HepG2 (cell line): ENCODE measurements around the gene CPT1B. TPM values are rescaled to one million over a fixed set of nuclear protein-coding genes. Genes with fewer than 3 reads are reported as not detected.

Experiments used
- ARID2 ChIP-seq: sonication (generic); formaldehyde crosslinking; IDR thresholded peaks from 2 replicates; pipeline ENCODE4 v1.8.1; 2022; ENCODE audit warnings: mild to moderate bottlenecking, missing genetic modification reagents, borderline replicate concordance
- KDM2A ChIP-seq: sonication (generic); formaldehyde crosslinking; IDR thresholded peaks from 2 replicates; pipeline ENCODE4 v1.4.0; 2020; ENCODE audit warnings: low read depth, missing genetic modification reagents, borderline replicate concordance
- NCOR1 ChIP-seq: fragments of 200-600 bp; sonication (generic); IDR thresholded peaks from 2 replicates; pipeline ENCODE4 v1.7.0; 2017; ENCODE audit warnings: antibody characterized with exemption, low read length, borderline replicate concordance
- PHF5A ChIP-seq: IDR thresholded peaks from one replicate; pipeline ENCODE4 v1.6.1; 2018; ENCODE audit warnings: low read depth, missing genetic modification reagents; ENCODE audit not compliant: unreplicated experiment
- POGZ ChIP-seq: sonication (generic); formaldehyde crosslinking; IDR thresholded peaks from 2 replicates; pipeline ENCODE4 v1.4.0; 2020; ENCODE audit warnings: mild to moderate bottlenecking, missing genetic modification reagents
- SUZ12 ChIP-seq: fragments of 150-350 bp; IDR thresholded peaks from 2 replicates; pipeline ENCODE4 v1.6.1; 2014; ENCODE audit warnings: low read depth, low read length
- ZNF101 ChIP-seq: sonication (generic); formaldehyde crosslinking; IDR thresholded peaks from 2 replicates; pipeline ENCODE4 v1.4.0; 2020; ENCODE audit warnings: mild to moderate bottlenecking, low read depth, missing genetic modification reagents, borderline replicate concordance
- ZNF660 ChIP-seq: sonication (generic); formaldehyde crosslinking; IDR thresholded peaks from 2 replicates; pipeline ENCODE4 v1.5.1; 2020; ENCODE audit warnings: mild to moderate bottlenecking, low read depth, missing genetic modification reagents, borderline replicate concordance
- ZNF772 ChIP-seq: sonication (generic); formaldehyde crosslinking; IDR thresholded peaks from 2 replicates; pipeline ENCODE4 v1.5.0; 2020; ENCODE audit warnings: mild to moderate bottlenecking, missing genetic modification reagents
- ZNF773 ChIP-seq: sonication (generic); formaldehyde crosslinking; IDR thresholded peaks from 2 replicates; pipeline ENCODE4 v1.4.0; 2020; ENCODE audit warnings: missing genetic modification reagents, borderline replicate concordance
- polyA plus RNA-seq, 8 experiments: library from polyadenylated mRNA; depleted of rRNA in 3 of 8; stranded (reverse) in 7 of 8; unstranded in 1 of 8; fragments of >200 nt; fragmentation: Illumina TruSeq in 4 of 8; extraction: Trizol in 4 of 8; gene quantifications; 2 replicates each; pipeline versions ENCODE4 v1.2.1 to v1.2.3, GENCODE V29; 2011 to 2016; ENCODE audit warnings: low read depth in 4 of 8, missing spikeins in 1 of 8, mixed read lengths in 1 of 8; ENCODE audit not compliant: insufficient read depth in 1 of 8
- total RNA-seq, 5 experiments: library from RNA; depleted of rRNA; stranded (reverse); fragments of >200 nt; fragmentation: Illumina TruSeq; extraction: Trizol; gene quantifications; 2 replicates each; pipeline ENCODE4 v1.2.3, GENCODE V29; 2016; ENCODE audit warnings: low read depth in 1 of 5
- TF ChIP-seq, protein P1 (sequence below): sonication (generic); formaldehyde crosslinking; IDR thresholded peaks from 2 replicates; pipeline ENCODE4 v1.5.0; 2020; ENCODE audit warnings: missing genetic modification reagents
- TF ChIP-seq, protein P2 (sequence below): sonication (generic); formaldehyde crosslinking; IDR thresholded peaks from 2 replicates; pipeline ENCODE4 v1.8.1; 2022; ENCODE audit warnings: mild to moderate bottlenecking, missing genetic modification reagents
- TF ChIP-seq, protein P3 (sequence below): sonication (generic); formaldehyde crosslinking; IDR thresholded peaks from 2 replicates; pipeline ENCODE4 v1.8.0; 2022; ENCODE audit warnings: mild to moderate bottlenecking, missing genetic modification reagents, borderline replicate concordance
- TF ChIP-seq, protein P4 (sequence below): sonication (generic); formaldehyde crosslinking; IDR thresholded peaks from 2 replicates; pipeline ENCODE4 v1.4.0; 2020; ENCODE audit warnings: mild to moderate bottlenecking, low read depth, missing genetic modification reagents
- TF ChIP-seq, protein P5 (sequence below): sonication (generic); formaldehyde crosslinking; IDR thresholded peaks from 2 replicates; pipeline ENCODE4 v1.4.0; 2020; ENCODE audit warnings: mild to moderate bottlenecking, missing genetic modification reagents
- TF ChIP-seq, protein P6 (sequence below): sonication (generic); formaldehyde crosslinking; IDR thresholded peaks from 2 replicates; pipeline ENCODE4 v1.9.0; 2021; ENCODE audit warnings: missing genetic modification reagents, borderline replicate concordance

CPT1B gene
- total and polyA plus RNA-seq, 2 of the 13 experiments (the other 11 are each of a cell fraction or from before 2014, with no cell fraction given): 9.2 to 19.5 TPM

DNA sequence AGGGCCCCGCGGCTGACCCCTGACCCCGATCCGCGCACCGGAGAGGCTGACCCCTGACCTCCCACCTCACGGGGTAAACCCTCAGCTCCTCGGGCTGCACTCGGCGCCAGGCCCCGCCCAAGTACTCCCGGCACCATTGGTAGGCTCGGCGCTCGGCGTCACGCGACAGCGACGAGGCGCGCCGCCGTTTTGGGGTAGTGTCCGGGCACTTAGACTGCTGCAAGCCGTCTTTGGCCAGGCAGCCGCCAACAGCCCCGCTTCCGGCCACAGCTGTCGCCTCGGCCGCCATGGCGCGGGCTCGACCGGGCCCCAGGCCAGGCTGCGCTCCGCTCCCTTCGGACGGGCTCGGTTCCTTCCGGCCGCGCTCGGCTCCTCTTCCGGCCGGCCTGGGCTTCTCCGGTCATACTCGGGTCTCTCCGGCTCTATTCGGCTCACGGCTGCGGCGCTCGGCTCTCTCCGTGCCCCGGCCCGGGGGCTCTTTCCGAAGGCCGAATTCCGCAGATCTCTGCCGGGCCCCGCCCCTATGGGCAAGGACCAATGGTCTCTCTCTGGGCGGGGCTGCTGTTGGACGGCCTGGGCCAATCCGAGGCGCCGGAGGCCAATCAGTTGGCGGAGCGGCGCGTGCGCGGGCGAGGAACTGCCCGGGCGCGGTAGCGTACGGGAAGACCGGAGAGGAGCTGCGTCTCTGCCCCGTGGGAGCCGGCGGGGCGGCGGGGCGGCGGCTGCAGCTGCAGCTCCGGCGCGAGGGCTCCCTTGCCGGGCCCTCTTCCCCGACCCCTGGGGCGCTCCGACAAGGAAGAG lies 4.5 kb upstream of the CPT1B start, which contains the start of gene CHKB (continued):
- TF ChIP-seq, protein P1, sequence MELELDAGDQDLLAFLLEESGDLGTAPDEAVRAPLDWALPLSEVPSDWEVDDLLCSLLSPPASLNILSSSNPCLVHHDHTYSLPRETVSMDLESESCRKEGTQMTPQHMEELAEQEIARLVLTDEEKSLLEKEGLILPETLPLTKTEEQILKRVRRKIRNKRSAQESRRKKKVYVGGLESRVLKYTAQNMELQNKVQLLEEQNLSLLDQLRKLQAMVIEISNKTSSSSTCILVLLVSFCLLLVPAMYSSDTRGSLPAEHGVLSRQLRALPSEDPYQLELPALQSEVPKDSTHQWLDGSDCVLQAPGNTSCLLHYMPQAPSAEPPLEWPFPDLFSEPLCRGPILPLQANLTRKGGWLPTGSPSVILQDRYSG: 0 out of 2 replicates have a peak, but pooled peaks have one; percentile 54
- TF ChIP-seq, protein P2, sequence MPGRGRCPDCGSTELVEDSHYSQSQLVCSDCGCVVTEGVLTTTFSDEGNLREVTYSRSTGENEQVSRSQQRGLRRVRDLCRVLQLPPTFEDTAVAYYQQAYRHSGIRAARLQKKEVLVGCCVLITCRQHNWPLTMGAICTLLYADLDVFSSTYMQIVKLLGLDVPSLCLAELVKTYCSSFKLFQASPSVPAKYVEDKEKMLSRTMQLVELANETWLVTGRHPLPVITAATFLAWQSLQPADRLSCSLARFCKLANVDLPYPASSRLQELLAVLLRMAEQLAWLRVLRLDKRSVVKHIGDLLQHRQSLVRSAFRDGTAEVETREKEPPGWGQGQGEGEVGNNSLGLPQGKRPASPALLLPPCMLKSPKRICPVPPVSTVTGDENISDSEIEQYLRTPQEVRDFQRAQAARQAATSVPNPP (CRISPR knock-in tag): no peak
- TF ChIP-seq NCOR1: no peak
- no peak for TF ChIP-seq ZNF660
- TF ChIP-seq, protein P3, sequence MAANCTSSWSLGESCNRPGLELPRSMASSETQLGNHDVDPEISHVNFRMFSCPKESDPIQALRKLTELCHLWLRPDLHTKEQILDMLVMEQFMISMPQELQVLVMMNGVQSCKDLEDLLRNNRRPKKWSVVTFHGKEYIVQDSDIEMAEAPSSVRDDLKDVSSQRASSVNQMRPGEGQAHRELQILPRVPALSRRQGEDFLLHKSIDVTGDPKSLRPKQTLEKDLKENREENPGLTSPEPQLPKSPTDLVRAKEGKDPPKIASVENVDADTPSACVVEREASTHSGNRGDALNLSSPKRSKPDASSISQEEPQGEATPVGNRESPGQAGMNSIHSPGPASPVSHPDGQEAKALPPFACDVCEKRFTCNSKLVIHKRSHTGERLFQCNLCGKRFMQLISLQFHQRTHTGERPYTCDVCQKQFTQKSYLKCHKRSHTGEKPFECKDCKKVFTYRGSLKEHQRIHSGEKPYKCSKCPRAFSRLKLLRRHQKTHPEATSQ (CRISPR knock-in tag): no peak
- TF ChIP-seq, protein P4, sequence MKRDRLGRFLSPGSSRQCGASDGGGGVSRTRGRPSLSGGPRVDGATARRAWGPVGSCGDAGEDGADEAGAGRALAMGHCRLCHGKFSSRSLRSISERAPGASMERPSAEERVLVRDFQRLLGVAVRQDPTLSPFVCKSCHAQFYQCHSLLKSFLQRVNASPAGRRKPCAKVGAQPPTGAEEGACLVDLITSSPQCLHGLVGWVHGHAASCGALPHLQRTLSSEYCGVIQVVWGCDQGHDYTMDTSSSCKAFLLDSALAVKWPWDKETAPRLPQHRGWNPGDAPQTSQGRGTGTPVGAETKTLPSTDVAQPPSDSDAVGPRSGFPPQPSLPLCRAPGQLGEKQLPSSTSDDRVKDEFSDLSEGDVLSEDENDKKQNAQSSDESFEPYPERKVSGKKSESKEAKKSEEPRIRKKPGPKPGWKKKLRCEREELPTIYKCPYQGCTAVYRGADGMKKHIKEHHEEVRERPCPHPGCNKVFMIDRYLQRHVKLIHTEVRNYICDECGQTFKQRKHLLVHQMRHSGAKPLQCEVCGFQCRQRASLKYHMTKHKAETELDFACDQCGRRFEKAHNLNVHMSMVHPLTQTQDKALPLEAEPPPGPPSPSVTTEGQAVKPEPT (CRISPR knock-in tag): no peak; the same call in 1 of the 2 replicates
- no peak for TF ChIP-seq POGZ (CRISPR knock-in tag)
- TF ChIP-seq, protein P5, sequence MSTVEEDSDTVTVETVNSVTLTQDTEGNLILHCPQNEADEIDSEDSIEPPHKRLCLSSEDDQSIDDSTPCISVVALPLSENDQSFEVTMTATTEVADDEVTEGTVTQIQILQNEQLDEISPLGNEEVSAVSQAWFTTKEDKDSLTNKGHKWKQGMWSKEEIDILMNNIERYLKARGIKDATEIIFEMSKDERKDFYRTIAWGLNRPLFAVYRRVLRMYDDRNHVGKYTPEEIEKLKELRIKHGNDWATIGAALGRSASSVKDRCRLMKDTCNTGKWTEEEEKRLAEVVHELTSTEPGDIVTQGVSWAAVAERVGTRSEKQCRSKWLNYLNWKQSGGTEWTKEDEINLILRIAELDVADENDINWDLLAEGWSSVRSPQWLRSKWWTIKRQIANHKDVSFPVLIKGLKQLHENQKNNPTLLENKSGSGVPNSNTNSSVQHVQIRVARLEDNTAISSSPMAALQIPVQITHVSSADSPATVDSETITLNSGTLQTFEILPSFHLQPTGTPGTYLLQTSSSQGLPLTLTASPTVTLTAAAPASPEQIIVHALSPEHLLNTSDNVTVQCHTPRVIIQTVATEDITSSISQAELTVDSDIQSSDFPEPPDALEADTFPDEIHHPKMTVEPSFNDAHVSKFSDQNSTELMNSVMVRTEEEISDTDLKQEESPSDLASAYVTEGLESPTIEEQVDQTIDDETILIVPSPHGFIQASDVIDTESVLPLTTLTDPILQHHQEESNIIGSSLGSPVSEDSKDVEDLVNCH (CRISPR knock-in tag): no peak
- no peak for TF ChIP-seq SUZ12
- TF ChIP-seq PHF5A (CRISPR knock-in tag): no peak
- TF ChIP-seq ZNF772 (CRISPR knock-in tag): peak; percentile 16; the same call in 1 of the 2 replicates
- no peak for TF ChIP-seq ZNF101 (CRISPR knock-in tag)
- no peak for TF ChIP-seq ARID2 (CRISPR knock-in tag)
- peak; percentile 85; the same call in 1 of the 2 replicates for TF ChIP-seq KDM2A
- no peak for TF ChIP-seq ZNF773
- TF ChIP-seq, protein P6, sequence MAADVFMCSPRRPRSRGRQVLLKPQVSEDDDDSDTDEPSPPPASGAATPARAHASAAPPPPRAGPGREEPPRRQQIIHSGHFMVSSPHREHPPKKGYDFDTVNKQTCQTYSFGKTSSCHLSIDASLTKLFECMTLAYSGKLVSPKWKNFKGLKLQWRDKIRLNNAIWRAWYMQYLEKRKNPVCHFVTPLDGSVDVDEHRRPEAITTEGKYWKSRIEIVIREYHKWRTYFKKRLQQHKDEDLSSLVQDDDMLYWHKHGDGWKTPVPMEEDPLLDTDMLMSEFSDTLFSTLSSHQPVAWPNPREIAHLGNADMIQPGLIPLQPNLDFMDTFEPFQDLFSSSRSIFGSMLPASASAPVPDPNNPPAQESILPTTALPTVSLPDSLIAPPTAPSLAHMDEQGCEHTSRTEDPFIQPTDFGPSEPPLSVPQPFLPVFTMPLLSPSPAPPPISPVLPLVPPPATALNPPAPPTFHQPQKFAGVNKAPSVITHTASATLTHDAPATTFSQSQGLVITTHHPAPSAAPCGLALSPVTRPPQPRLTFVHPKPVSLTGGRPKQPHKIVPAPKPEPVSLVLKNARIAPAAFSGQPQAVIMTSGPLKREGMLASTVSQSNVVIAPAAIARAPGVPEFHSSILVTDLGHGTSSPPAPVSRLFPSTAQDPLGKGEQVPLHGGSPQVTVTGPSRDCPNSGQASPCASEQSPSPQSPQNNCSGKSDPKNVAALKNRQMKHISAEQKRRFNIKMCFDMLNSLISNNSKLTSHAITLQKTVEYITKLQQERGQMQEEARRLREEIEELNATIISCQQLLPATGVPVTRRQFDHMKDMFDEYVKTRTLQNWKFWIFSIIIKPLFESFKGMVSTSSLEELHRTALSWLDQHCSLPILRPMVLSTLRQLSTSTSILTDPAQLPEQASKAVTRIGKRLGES (CRISPR knock-in tag): peak; percentile 72; the same call in 1 of the 2 replicates
